Natural killer cell (primary cell): Measurements from ENCODE around the gene ETV6. TPM values are rescaled to one million over a fixed set of nuclear protein-coding genes. Genes with fewer than 3 reads are reported as not detected.

Experiments
- ATAC-seq, 3 donors: fragments of 150-1000 bp in 2 of 3; fragments of 200-7000 bp in 1 of 3; cut with Tn5 transposase; 1 replicate in 1 of 3; 2 replicates in 2 of 3; pipeline ENCODE4 v1.10.0; 2021; ENCODE audit warnings: mild to moderate bottlenecking in 2 of 3, moderate library complexity in 2 of 3
- DNase-seq, 2 donors: peaks; one replicate each; pipeline versions ENCODE4 v3.0.0 to v3.0.0-alpha.2; 2013 to 2021; ENCODE audit warnings: mixed read lengths in 1 of 2
- H3K27ac ChIP-seq: one replicate; pipeline ENCODE4 v1.5.1; 2013; ENCODE audit warnings: mild to moderate bottlenecking, low read length
- H3K27me3 ChIP-seq: one replicate; pipeline ENCODE4 v1.6.1; 2013; ENCODE audit warnings: low read length; ENCODE audit not compliant: control insufficient read depth, insufficient read depth
- H3K36me3 ChIP-seq: one replicate; pipeline ENCODE4 v1.6.1; 2013; ENCODE audit warnings: low read length; ENCODE audit not compliant: control insufficient read depth, insufficient read depth
- H3K4me1 ChIP-seq: one replicate; pipeline ENCODE4 v1.6.1; 2013; ENCODE audit warnings: low read length; ENCODE audit not compliant: control insufficient read depth, insufficient read depth
- H3K4me3 ChIP-seq: one replicate; pipeline ENCODE4 v1.5.1; 2013; ENCODE audit warnings: low read length
- H3K9me3 ChIP-seq: one replicate; pipeline ENCODE4 v1.6.1; 2013; ENCODE audit warnings: low read length; ENCODE audit not compliant: control insufficient read depth, insufficient read depth
- H3K27ac Mint-ChIP-seq, 2 donors: one replicate each; pipeline ENCODE4 v1.8.0; 2022; ENCODE audit warnings: mild to moderate bottlenecking in 2 of 2, mixed read lengths in 2 of 2, moderate library complexity in 1 of 2
- H3K27me3 Mint-ChIP-seq, 2 donors: one replicate each; pipeline ENCODE4 v1.8.0; 2022; ENCODE audit warnings: low read depth in 2 of 2, mixed read lengths in 2 of 2
- H3K36me3 Mint-ChIP-seq: one replicate; pipeline ENCODE4 v1.8.0; 2022; ENCODE audit warnings: mixed read lengths
- H3K4me1 Mint-ChIP-seq, 2 donors: one replicate each; pipeline ENCODE4 v1.8.0; 2022; ENCODE audit warnings: mixed read lengths in 2 of 2
- H3K4me3 Mint-ChIP-seq: one replicate; pipeline ENCODE4 v1.8.0; 2022; ENCODE audit warnings: mild to moderate bottlenecking, moderate library complexity, mixed read lengths
- H3K9me3 Mint-ChIP-seq, 2 donors: one replicate each; pipeline ENCODE4 v1.8.0; 2022; ENCODE audit warnings: mixed read lengths in 2 of 2
- WGBS: methylation state at CpG from one replicate; pipeline ENCODE4 v1.1.7; 2013; ENCODE audit warnings: missing lambda C conversion rate; ENCODE audit not compliant: insufficient coverage; 5-methylcytosine and 5-hydroxymethylcytosine counted together
- intact Hi-C: fragments of 100-400 bp; cut with micrococcal nuclease; formaldehyde crosslinking; loops from one replicate; pipeline ENCODE4 v1.14.2; 2022
- total RNA-seq, 4 donors: library from RNA; stranded (reverse); fragments of 120-200 nt in 1 of 4; gene quantifications; one replicate each; pipeline versions ENCODE4 v1.2.3 to v1.2.4, GENCODE V29; 2013 to 2022
- TF ChIP-seq, protein P1 (sequence below): fragments of 200-600 bp; IDR thresholded peaks from one replicate; pipeline ENCODE4 v1.8.0; 2022; ENCODE audit warnings: antibody characterized with exemption

The ETV6 gene
- total RNA-seq, 3 donors from 2014 or later (not counting 1 experiment from before 2014, with no cell fraction given), result 38.9 to 49.5 (median 40.6) TPM

GRCh38 chr12:11723993-11724392 is 74.5 kb downstream of the ETV6 start:
- ATAC-seq (no peak), DNase-seq (no peak)
- TF ChIP-seq, protein P1, sequence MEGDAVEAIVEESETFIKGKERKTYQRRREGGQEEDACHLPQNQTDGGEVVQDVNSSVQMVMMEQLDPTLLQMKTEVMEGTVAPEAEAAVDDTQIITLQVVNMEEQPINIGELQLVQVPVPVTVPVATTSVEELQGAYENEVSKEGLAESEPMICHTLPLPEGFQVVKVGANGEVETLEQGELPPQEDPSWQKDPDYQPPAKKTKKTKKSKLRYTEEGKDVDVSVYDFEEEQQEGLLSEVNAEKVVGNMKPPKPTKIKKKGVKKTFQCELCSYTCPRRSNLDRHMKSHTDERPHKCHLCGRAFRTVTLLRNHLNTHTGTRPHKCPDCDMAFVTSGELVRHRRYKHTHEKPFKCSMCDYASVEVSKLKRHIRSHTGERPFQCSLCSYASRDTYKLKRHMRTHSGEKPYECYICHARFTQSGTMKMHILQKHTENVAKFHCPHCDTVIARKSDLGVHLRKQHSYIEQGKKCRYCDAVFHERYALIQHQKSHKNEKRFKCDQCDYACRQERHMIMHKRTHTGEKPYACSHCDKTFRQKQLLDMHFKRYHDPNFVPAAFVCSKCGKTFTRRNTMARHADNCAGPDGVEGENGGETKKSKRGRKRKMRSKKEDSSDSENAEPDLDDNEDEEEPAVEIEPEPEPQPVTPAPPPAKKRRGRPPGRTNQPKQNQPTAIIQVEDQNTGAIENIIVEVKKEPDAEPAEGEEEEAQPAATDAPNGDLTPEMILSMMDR, result no peak
- 73% methylated on average over 6 of the region's 6 CpGs for WGBS
- Histone ChIP-seq H3K4me1 (peaks cover 32% of the 10 kb centered on the region), H3K9me3 (peaks cover 4% of the 10 kb centered on the region), H3K4me3 (no peak overlapping the region), H3K27ac (no peak overlapping the region), H3K27me3 (no peaks in the 10 kb centered on the region), H3K36me3 (no peaks in the 10 kb centered on the region)
- Mint-ChIP-seq H3K9me3 (peaks cover 0 to 3% of the 10 kb centered on the region in 2 donors), H3K27ac (no peak overlapping the region), H3K27me3 (no peaks in the 10 kb centered on the region), H3K36me3 (no peaks in the 10 kb centered on the region), H3K4me1 (peaks cover 52 to 57% of the 10 kb centered on the region in 2 donors), H3K4me3 (no peak overlapping the region)
- intact Hi-C loops, result no loop called here

DNA sequence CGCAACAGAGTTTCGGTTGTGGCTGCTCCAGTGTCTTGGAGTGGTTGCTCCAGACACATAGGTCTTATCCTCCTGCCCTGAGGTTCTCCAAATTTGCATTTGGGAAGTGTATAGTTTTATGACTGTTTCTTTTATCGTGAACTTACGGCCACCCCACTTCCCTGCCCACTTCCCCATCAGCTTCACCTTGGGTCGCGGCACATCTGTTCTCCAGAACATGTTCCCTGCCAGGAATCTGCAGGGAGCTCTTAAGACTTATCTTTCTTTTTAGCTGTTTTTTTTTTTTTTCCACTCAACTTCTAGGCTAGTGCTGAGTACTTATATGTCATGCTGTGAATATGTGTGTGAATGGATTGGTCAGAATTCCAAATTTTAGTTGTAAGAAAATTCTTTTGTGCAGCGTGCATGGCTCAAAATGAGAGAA is 75.4 kb downstream of the ETV6 start:
- Mint-ChIP-seq H3K9me3 (peaks cover 0 to 3% of the 10 kb centered on the region in 2 donors), H3K4me3 (no peak overlapping the region), H3K27ac (no peak overlapping the region), H3K36me3 (no peaks in the 10 kb centered on the region), H3K4me1 (peaks cover 52 to 56% of the 10 kb centered on the region in 2 donors), H3K27me3 (no peaks in the 10 kb centered on the region)
- DNase-seq, result no peak
- Histone ChIP-seq H3K36me3 (no peaks in the 10 kb centered on the region), H3K9me3 (peaks cover 4% of the 10 kb centered on the region), H3K4me3 (no peak overlapping the region), H3K27me3 (no peaks in the 10 kb centered on the region), H3K27ac (no peak overlapping the region), H3K4me1 (peaks cover 32% of the 10 kb centered on the region)
- intact Hi-C loops, result no loop called here
- WGBS, result 57% methylated on average over 6 of the region's 7 CpGs
- TF ChIP-seq, protein P1, result no peak
- no peak for ATAC-seq

DNA sequence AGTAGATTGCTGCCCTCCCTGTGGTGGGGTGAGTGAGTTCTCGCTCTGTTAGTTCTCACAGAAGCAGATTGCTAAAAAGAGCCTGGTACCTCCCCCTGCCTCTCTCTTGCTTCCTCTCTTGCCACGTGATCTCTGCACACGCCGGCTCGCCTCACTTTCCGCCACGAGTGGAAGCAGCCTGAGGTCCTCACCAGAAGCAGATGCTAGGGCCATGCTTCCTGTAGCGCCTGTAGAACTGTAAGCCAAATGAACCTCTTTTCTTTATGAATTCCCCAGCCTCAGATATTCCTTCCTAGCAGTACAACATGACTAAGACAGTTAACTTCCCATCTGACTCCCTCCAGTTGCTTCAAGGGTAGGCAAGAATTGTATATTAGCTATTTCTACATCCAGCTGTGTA is 76.2 kb downstream of the ETV6 start:
- peaks cover 0 to 3% of the 10 kb centered on the region in 2 donors for H3K9me3 Mint-ChIP-seq
- TF ChIP-seq, protein P1, result no peak
- peaks cover 55% of the 10 kb centered on the region in 2 donors for H3K4me1 Mint-ChIP-seq
- no peak overlapping the region for H3K4me3 Mint-ChIP-seq
- H3K36me3 Mint-ChIP-seq, result no peaks in the 10 kb centered on the region
- Histone ChIP-seq H3K4me3 (no peak overlapping the region), H3K9me3 (peaks cover 4% of the 10 kb centered on the region), H3K27me3 (no peaks in the 10 kb centered on the region), H3K36me3 (no peaks in the 10 kb centered on the region), H3K4me1 (peaks cover 39% of the 10 kb centered on the region), H3K27ac (no peak overlapping the region)
- H3K27ac Mint-ChIP-seq, result no peak overlapping the region
- DNase-seq (no peak), ATAC-seq (no peak)
- 71% methylated on average over 8 of the region's 8 CpGs for WGBS
- intact Hi-C loops, result no loop called here
- no peaks in the 10 kb centered on the region for H3K27me3 Mint-ChIP-seq

GRCh38 chr12:11726659-11727058 is 77.2 kb downstream of the ETV6 start:
- 89% methylated on average over 3 of the region's 3 CpGs for WGBS
- peaks cover 4% of the 10 kb centered on the region for H3K9me3 ChIP-seq
- no peaks in the 10 kb centered on the region for H3K27me3 ChIP-seq
- Mint-ChIP-seq H3K9me3 (peaks cover 0 to 3% of the 10 kb centered on the region in 2 donors), H3K4me3 (no peak overlapping the region), H3K27ac (no peak overlapping the region), H3K27me3 (no peaks in the 10 kb centered on the region), H3K36me3 (no peaks in the 10 kb centered on the region), H3K4me1 (peaks cover 64 to 65% of the 10 kb centered on the region in 2 donors)
- peaks cover 43% of the 10 kb centered on the region for H3K4me1 ChIP-seq
- DNase-seq (no peak), ATAC-seq (no peak)
- no peak overlapping the region for H3K4me3 ChIP-seq
- TF ChIP-seq, protein P1, result no peak
- no peaks in the 10 kb centered on the region for H3K36me3 ChIP-seq
- intact Hi-C loops, result no loop called here
- no peak overlapping the region for H3K27ac ChIP-seq
